Loucy (cell line): ENCODE measurements around the gene STAC3.
A peak's percentile ranks its signal among the peaks of the same experiment; 100 is the strongest.
"Not testable (repeated sequence)": the region's sequence is repeated elsewhere in the genome, so short reads cannot be mapped to it uniquely, and the experiment has no call there.

ENCODE experiments used
- H2AFZ ChIP-seq: fragments of 200-600 bp; sonication (generic); 2 replicates; pipeline ENCODE4 v1.6.0; 2016; ENCODE audit warnings: antibody characterized with exemption, mild to moderate bottlenecking, low read length, moderate library complexity
- H3F3A ChIP-seq: fragments of 200-600 bp; 2 replicates; pipeline ENCODE4 v1.6.0; 2016; ENCODE audit warnings: antibody characterized with exemption, low read depth, mild to moderate bottlenecking
- H3K27me3 ChIP-seq: fragments of 200-600 bp; sonication (generic); 2 replicates; pipeline ENCODE4 v1.6.1; 2014; ENCODE audit warnings: low read length, mild to moderate bottlenecking; ENCODE audit not compliant: insufficient read depth, poor library complexity, severe bottlenecking
- H3K36me3 ChIP-seq: fragments of 200-600 bp; sonication (generic); 2 replicates; pipeline ENCODE4 v1.6.1; 2016; ENCODE audit warnings: low read length; ENCODE audit not compliant: insufficient read depth
- H3K4me1 ChIP-seq: fragments of 200-600 bp; sonication (generic); 2 replicates; pipeline ENCODE4 v1.5.1; 2014; ENCODE audit warnings: low read length, mild to moderate bottlenecking; ENCODE audit not compliant: insufficient read depth, poor library complexity, severe bottlenecking
- H3K4me2 ChIP-seq: fragments of 200-600 bp; sonication (generic); 2 replicates; pipeline ENCODE4 v1.6.0; 2014; ENCODE audit warnings: antibody characterized with exemption, low read length, low read depth, mild to moderate bottlenecking; ENCODE audit not compliant: poor library complexity, severe bottlenecking
- H3K4me3 ChIP-seq: fragments of 200-600 bp; sonication (generic); 2 replicates; pipeline ENCODE4 v1.5.1; 2014; ENCODE audit warnings: low read length, mild to moderate bottlenecking, mixed read lengths; ENCODE audit not compliant: poor library complexity, severe bottlenecking
- H3K79me2 ChIP-seq: fragments of 200-600 bp; sonication (generic); 2 replicates; pipeline ENCODE4 v1.6.1; 2014; ENCODE audit warnings: low read length; ENCODE audit not compliant: insufficient read depth
- H3K9ac ChIP-seq: fragments of 200-600 bp; sonication (generic); 2 replicates; pipeline ENCODE4 v1.6.0; 2014; ENCODE audit warnings: mild to moderate bottlenecking, low read depth, low read length, moderate library complexity; ENCODE audit not compliant: poor library complexity, severe bottlenecking
- H3K9me2 ChIP-seq: fragments of 200-600 bp; sonication (generic); replicated peaks from 2 replicates; pipeline ENCODE4 v1.6.1; 2016; ENCODE audit warnings: low read depth, low read length, mixed read lengths
- H3K9me3 ChIP-seq: fragments of 200-600 bp; sonication (generic); 2 replicates; pipeline ENCODE4 v1.6.1; 2014; ENCODE audit warnings: mild to moderate bottlenecking, antibody characterized with exemption, low read length, low read depth; ENCODE audit not compliant: insufficient read depth
- H4K20me1 ChIP-seq: fragments of 200-600 bp; sonication (generic); 2 replicates; pipeline ENCODE4 v1.6.0; 2014; ENCODE audit warnings: antibody characterized with exemption, low read length, mild to moderate bottlenecking; ENCODE audit not compliant: insufficient read depth, poor library complexity, severe bottlenecking
- CTCF ChIP-seq: fragments of 200-600 bp; sonication (generic); conservative IDR thresholded peaks from 2 replicates; pipeline ENCODE4 v1.5.1; 2014; ENCODE audit warnings: mild to moderate bottlenecking, antibody characterized with exemption, low read length
- EZH2phosphoT487 ChIP-seq: fragments of 200-600 bp; IDR thresholded peaks from 2 replicates; pipeline ENCODE4 v1.6.1; 2018; ENCODE audit warnings: antibody characterized with exemption, mild to moderate bottlenecking, moderate library complexity, borderline replicate concordance

Gene STAC3

GRCh38 chr12:57280211-57281062, 29.4 kb upstream of the STAC3 start:
- Histone ChIP-seq H3F3A (no peaks in the 10 kb centered on the region), H3K9me3 (no peaks in the 10 kb centered on the region), H3K9ac (peak overlapping the region; percentile 42), H2AFZ (peak overlapping the region; percentile 64), H3K9me2 (no peaks in the 10 kb centered on the region), H3K4me3 (peak overlapping the region; percentile 56), H3K4me1 (peaks cover 13% of the 10 kb centered on the region), H3K4me2 (peak overlapping the region; percentile 63), H4K20me1 (no peaks in the 10 kb centered on the region), H3K27me3 (no peaks in the 10 kb centered on the region), H3K79me2 (no peaks in the 10 kb centered on the region), H3K36me3 (peaks cover 3% of the 10 kb centered on the region; the same call in 1 of the 2 replicates)
- TF ChIP-seq CTCF: no peak
- no peak for TF ChIP-seq EZH2phosphoT487

GRCh38 chr12:57278465-57279381, 27.7 kb upstream of the STAC3 start:
- no peak for TF ChIP-seq CTCF
- TF ChIP-seq EZH2phosphoT487: no peak
- peaks cover 3% of the 10 kb centered on the region; the same call in 1 of the 2 replicates for H3K36me3 ChIP-seq
- no peak overlapping the region for H3K9ac ChIP-seq

DNA sequence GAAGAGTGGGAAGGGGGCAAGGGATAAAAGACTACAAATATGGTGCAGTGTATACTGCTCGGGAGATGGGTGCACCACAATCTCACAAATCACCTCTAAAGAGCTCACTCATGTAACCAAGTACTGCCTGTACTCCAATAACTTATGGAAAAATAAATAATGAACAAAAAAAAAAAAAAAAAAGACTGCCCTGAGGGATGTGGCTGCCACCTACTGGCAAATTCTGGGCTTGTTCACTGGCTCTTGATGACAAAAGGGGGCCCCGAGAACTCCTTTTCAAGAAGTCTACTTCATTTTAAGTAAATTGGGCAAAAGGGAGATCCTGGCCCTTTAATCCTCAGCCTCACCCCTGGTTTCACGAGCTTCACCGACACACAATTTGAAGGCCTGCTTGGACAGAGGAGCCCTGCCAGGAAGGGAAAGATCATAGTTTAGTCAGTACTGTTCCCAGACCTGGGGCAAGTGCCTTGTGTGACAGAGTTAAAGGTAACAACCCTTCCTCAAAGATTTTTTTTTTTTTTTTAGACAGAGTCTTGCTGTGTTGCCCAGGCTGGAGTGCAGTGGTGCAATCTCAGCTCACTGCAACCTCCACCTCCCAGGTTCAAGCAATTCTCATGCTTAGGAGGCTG, 26.1 kb upstream of the STAC3 start:
- H3K36me3 ChIP-seq: peaks cover 11% of the 10 kb centered on the region; the same call in 1 of the 2 replicates
- H3K4me3 ChIP-seq: no peak overlapping the region
- no peaks in the 10 kb centered on the region for H3K27me3 ChIP-seq
- no peaks in the 10 kb centered on the region for H3K9me2 ChIP-seq
- peaks cover 13% of the 10 kb centered on the region for H3K4me1 ChIP-seq
- no peak overlapping the region for H3K9ac ChIP-seq
- TF ChIP-seq CTCF (peak; percentile 65), EZH2phosphoT487 (no peak)
- H3K9me3 ChIP-seq: no peaks in the 10 kb centered on the region
- H4K20me1 ChIP-seq: no peaks in the 10 kb centered on the region
- no peak overlapping the region for H3K4me2 ChIP-seq
- H3F3A ChIP-seq: no peaks in the 10 kb centered on the region
- H2AFZ ChIP-seq: no peak overlapping the region
- no peaks in the 10 kb centered on the region for H3K79me2 ChIP-seq

More at GRCh38 chr12:57278465-57279381, 27.7 kb upstream of the STAC3 start:
- H4K20me1 ChIP-seq: no peaks in the 10 kb centered on the region
- no peak overlapping the region for H3K4me3 ChIP-seq
- no peaks in the 10 kb centered on the region for H3K9me2 ChIP-seq
- peaks cover 13% of the 10 kb centered on the region for H3K4me1 ChIP-seq
- no peaks in the 10 kb centered on the region for H3K27me3 ChIP-seq
- H3F3A ChIP-seq: no peaks in the 10 kb centered on the region
- no peaks in the 10 kb centered on the region for H3K79me2 ChIP-seq
- no peaks in the 10 kb centered on the region for H3K9me3 ChIP-seq
- no peak overlapping the region for H3K4me2 ChIP-seq
- H2AFZ ChIP-seq: no peak overlapping the region

DNA sequence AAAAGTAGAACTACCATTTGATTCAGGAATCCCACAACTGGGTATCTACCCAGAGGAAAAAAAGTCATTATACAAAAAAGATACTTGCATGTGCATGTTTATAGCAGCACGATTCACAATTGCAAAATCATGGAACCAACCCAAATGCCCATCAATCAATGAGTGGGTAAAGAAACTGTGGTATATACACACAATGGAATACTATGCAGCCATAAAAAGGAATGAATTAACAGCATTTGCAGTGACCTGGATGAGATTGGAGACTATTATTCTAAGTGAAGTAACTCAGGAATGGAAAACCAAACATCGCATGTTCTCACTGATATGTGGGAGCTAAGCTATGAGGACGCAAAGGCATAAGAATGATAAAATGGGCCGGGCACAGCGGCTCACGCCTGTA, 25.2 kb upstream of the STAC3 start:
- H3K36me3 ChIP-seq: peaks cover 14% of the 10 kb centered on the region; the same call in 1 of the 2 replicates
- not testable (repeated sequence) for H3K9me3 ChIP-seq

More for the DNA sequence above, 25.2 kb upstream of the STAC3 start:
- H3K9me2 ChIP-seq, H3K4me2 ChIP-seq, H4K20me1 ChIP-seq, H3K79me2 ChIP-seq, H3K27me3 ChIP-seq, H2AFZ ChIP-seq, H3K9ac ChIP-seq, H3K4me3 ChIP-seq, H3F3A ChIP-seq: not testable (repeated sequence)
- H3K4me1 ChIP-seq: peaks cover 13% of the 10 kb centered on the region
